RWPE2 (cell line): Measurements from ENCODE around the gene CCDC57.
A peak's percentile ranks its signal among the peaks of the same experiment; 100 is the strongest.

Source experiments
- ATAC-seq: fragments of 200-7000 bp; cut with Tn5 transposase; 3 replicates; pipeline ENCODE4 v1.9.1; 2021; ENCODE audit warnings: low read depth
- DNase-seq: peaks from one replicate; pipeline ENCODE4 v3.0.0-alpha.2; 2020; ENCODE audit warnings: low spot score
- H3K27ac ChIP-seq: fragments of 450-650 bp; 2 replicates; pipeline ENCODE4 v1.5.1; 2017; ENCODE audit warnings: mild to moderate bottlenecking; ENCODE audit not compliant: poor library complexity, severe bottlenecking
- H3K27me3 ChIP-seq: fragments of 250-450 bp; sonication (Bioruptor Pico); 2 replicates; pipeline ENCODE4 v1.5.1; 2021; ENCODE audit warnings: mild to moderate bottlenecking, moderate library complexity; ENCODE audit not compliant: insufficient read depth, poor library complexity, severe bottlenecking
- H3K36me3 ChIP-seq: fragments of 250-450 bp; sonication (Bioruptor Pico); 2 replicates; pipeline ENCODE4 v1.5.1; 2020; ENCODE audit warnings: low read depth, mild to moderate bottlenecking, moderate library complexity
- H3K4me1 ChIP-seq: fragments of 250-450 bp; sonication (Bioruptor Pico); 2 replicates; pipeline ENCODE4 v1.5.1; 2021; ENCODE audit warnings: mild to moderate bottlenecking, moderate library complexity; ENCODE audit not compliant: insufficient read depth, poor library complexity, severe bottlenecking
- H3K4me3 ChIP-seq: fragments of 250-450 bp; sonication (Bioruptor Pico); 2 replicates; pipeline ENCODE4 v1.5.1; 2021; ENCODE audit warnings: mild to moderate bottlenecking, moderate library complexity; ENCODE audit not compliant: severe bottlenecking
- H3K9me3 ChIP-seq: fragments of 250-450 bp; sonication (Bioruptor Pico); 2 replicates; pipeline ENCODE4 v1.5.1; 2021; ENCODE audit warnings: mild to moderate bottlenecking, moderate library complexity; ENCODE audit not compliant: severe bottlenecking
- CTCF ChIP-seq: fragments of 450-650 bp; IDR thresholded peaks from one replicate; pipeline ENCODE4 v1.5.1; 2017; ENCODE audit warnings: mild to moderate bottlenecking, moderate library complexity; ENCODE audit not compliant: poor library complexity, severe bottlenecking

Gene CCDC57

DNA sequence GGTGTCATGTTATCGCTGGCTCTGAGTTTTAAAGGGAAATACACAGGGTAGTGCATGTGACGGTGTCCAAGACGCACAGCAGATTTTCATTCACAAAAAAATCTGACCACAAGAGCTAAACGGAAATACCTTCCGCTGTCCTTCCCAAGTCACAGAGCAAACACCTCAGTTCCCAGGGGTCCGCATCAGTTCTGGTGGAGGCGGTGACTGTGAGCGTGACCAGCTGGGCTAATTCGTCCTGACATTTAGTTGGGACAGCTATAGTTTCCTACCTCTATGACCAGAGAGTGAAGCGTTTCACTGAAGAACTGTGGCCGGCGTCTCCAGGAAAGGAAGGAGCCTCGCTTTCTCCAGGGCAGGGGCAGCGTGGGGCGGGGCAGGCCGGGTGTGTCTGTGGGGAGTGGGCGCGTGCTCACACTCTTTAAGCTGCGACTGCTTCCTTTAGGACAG, 104.1 kb downstream of the CCDC57 start:
- ATAC-seq (no peak), DNase-seq (no peak)
- Histone ChIP-seq H3K4me1 (peaks cover 40% of the 10 kb centered on the region), H3K36me3 (peaks cover 5% of the 10 kb centered on the region; the same call in 1 of the 2 replicates), H3K27ac (no peak overlapping the region), H3K4me3 (no peak overlapping the region), H3K27me3 (no peaks in the 10 kb centered on the region), H3K9me3 (no peaks in the 10 kb centered on the region)
- TF ChIP-seq CTCF = no peak

GRCh38 chr17:82108038-82108437, 104.6 kb downstream of the CCDC57 start:
- DNase-seq = no peak

GRCh38 chr17:82107341-82107860, 105.2 kb downstream of the CCDC57 start:
- Histone ChIP-seq H3K36me3 (no peaks in the 10 kb centered on the region), H3K4me3 (no peak overlapping the region), H3K9me3 (no peaks in the 10 kb centered on the region), H3K27me3 (no peaks in the 10 kb centered on the region), H3K4me1 (peaks cover 40% of the 10 kb centered on the region), H3K27ac (peak overlapping the region; percentile 68)
- TF ChIP-seq CTCF = peak; percentile 6
- ATAC-seq (no peak), DNase-seq (peak; percentile 74)

More at GRCh38 chr17:82108038-82108437, 104.6 kb downstream of the CCDC57 start:
- H3K27me3 ChIP-seq = no peaks in the 10 kb centered on the region
- no peak for TF ChIP-seq CTCF
- H3K4me3 ChIP-seq = no peak overlapping the region
- no peak for ATAC-seq
- H3K27ac ChIP-seq = no peak overlapping the region
- H3K4me1 ChIP-seq = peaks cover 40% of the 10 kb centered on the region
- no peaks in the 10 kb centered on the region for H3K9me3 ChIP-seq
- peaks cover 3% of the 10 kb centered on the region; the same call in 1 of the 2 replicates for H3K36me3 ChIP-seq

DNA sequence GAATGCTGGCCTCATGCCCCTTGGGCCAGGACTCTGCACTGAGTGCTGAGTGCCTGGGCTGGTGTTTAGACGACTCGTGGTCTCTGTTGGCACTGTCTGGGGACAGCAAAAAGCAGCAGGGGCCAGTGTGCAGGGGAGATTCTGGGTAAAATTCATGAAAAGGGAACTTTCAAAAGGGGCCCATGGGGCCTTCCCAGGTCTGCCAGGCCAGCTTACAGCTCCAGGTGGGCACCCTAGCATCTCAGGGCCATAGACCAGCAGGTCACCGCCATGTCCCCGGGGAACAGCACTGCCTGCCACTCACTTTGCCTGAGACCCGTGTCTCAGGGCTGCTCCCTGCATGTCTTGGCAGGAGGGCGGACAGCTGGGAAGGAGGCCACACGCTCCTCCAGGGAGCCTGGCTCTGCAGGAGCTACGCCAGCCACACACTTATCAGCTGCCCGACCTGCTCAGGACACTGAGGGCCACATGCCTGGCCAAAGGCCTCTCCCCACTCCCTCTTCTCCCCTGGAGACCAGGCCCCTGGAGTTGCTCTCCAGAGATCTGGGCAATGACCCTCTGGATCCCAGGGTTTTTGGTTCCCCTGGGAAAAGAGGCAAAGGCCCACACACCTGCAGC, 105.8 kb downstream of the CCDC57 start:
- no peak for TF ChIP-seq CTCF
- no peak overlapping the region for H3K4me3 ChIP-seq
- H3K27me3 ChIP-seq = no peaks in the 10 kb centered on the region
- DNase-seq (no peak), ATAC-seq (no peak)
- peak overlapping the region; percentile 68 for H3K27ac ChIP-seq
- no peaks in the 10 kb centered on the region for H3K9me3 ChIP-seq
- no peaks in the 10 kb centered on the region for H3K36me3 ChIP-seq
- peaks cover 40% of the 10 kb centered on the region for H3K4me1 ChIP-seq
